Measurements from ENCODE around the gene KDM4C.

GRCh38 chr9:6924988-6925563, 167.3 kb downstream of the KDM4C start:
- TF ChIP-seq, protein P1, sequence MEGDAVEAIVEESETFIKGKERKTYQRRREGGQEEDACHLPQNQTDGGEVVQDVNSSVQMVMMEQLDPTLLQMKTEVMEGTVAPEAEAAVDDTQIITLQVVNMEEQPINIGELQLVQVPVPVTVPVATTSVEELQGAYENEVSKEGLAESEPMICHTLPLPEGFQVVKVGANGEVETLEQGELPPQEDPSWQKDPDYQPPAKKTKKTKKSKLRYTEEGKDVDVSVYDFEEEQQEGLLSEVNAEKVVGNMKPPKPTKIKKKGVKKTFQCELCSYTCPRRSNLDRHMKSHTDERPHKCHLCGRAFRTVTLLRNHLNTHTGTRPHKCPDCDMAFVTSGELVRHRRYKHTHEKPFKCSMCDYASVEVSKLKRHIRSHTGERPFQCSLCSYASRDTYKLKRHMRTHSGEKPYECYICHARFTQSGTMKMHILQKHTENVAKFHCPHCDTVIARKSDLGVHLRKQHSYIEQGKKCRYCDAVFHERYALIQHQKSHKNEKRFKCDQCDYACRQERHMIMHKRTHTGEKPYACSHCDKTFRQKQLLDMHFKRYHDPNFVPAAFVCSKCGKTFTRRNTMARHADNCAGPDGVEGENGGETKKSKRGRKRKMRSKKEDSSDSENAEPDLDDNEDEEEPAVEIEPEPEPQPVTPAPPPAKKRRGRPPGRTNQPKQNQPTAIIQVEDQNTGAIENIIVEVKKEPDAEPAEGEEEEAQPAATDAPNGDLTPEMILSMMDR (IDR thresholded peaks at IDR 0.05): no peak
- TF ChIP-seq, protein P2, sequence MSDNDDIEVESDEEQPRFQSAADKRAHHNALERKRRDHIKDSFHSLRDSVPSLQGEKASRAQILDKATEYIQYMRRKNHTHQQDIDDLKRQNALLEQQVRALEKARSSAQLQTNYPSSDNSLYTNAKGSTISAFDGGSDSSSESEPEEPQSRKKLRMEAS (IDR thresholded peaks at IDR 0.05): no peak
- TF ChIP-seq POLR2A (IDR thresholded peaks at IDR 0.05; ENCODE audit: low read length): no peak

Measured in A549 (cell line).